GM20000 (cell line): Measurements from ENCODE around the gene ARFGEF2.
"Not testable (repeated sequence)": the region's sequence is repeated elsewhere in the genome, so short reads cannot be mapped to it uniquely, and the experiment has no call there.

ENCODE experiments used
- DNase-seq: peaks from one replicate; pipeline ENCODE4 v3.0.0; 2012; ENCODE audit warnings: low spot score
- TF ChIP-seq, protein P1 (sequence below): IDR thresholded peaks from 2 replicates; pipeline ENCODE4 v1.5.1; 2012; ENCODE audit warnings: mild to moderate bottlenecking, control low read depth; ENCODE audit errors: extremely low read depth, missing control alignments

The ARFGEF2 gene

DNA sequence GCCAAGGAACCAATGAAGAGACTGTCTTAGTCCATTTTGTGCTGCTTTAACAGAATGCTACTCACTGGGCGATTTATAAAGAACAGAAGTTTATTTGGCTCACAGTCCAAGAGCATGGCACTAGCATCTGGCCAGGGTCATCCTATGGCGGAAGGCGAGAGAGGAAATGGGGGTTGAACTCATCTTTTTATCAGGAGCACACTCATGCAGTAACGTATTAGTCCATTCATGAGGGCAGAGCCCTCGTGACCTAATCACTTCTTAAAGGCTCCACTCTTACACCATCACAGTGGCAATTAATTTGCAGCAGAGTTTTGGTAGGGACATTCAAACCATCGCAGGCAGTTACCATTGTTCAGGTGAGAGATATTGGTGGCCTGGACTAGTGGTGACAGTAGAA is 8.5 kb downstream of the ARFGEF2 start:
- no peak for DNase-seq
- TF ChIP-seq, protein P1, sequence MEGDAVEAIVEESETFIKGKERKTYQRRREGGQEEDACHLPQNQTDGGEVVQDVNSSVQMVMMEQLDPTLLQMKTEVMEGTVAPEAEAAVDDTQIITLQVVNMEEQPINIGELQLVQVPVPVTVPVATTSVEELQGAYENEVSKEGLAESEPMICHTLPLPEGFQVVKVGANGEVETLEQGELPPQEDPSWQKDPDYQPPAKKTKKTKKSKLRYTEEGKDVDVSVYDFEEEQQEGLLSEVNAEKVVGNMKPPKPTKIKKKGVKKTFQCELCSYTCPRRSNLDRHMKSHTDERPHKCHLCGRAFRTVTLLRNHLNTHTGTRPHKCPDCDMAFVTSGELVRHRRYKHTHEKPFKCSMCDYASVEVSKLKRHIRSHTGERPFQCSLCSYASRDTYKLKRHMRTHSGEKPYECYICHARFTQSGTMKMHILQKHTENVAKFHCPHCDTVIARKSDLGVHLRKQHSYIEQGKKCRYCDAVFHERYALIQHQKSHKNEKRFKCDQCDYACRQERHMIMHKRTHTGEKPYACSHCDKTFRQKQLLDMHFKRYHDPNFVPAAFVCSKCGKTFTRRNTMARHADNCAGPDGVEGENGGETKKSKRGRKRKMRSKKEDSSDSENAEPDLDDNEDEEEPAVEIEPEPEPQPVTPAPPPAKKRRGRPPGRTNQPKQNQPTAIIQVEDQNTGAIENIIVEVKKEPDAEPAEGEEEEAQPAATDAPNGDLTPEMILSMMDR: no peak

DNA sequence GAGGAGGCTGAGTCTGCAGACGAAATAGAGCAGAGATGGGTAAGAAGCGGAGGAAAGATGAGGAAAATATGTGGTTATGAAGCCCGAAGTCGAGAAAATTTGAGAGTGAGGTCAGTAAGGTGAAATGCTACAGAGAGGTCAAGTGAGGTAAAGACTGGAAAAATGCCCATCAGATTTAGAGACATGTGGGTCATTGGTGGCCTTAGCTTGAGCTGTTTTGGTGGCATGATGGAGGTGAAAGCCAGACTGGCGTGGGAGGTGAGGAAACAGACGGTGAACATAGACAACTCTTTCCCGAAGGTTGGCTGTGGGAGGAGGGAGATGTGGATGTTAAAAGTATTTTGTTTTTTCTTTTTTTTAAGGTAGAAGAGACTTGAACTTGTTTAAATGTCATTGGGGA is 9.4 kb downstream of the ARFGEF2 start:
- TF ChIP-seq, protein P1: no peak
- no peak for DNase-seq

DNA sequence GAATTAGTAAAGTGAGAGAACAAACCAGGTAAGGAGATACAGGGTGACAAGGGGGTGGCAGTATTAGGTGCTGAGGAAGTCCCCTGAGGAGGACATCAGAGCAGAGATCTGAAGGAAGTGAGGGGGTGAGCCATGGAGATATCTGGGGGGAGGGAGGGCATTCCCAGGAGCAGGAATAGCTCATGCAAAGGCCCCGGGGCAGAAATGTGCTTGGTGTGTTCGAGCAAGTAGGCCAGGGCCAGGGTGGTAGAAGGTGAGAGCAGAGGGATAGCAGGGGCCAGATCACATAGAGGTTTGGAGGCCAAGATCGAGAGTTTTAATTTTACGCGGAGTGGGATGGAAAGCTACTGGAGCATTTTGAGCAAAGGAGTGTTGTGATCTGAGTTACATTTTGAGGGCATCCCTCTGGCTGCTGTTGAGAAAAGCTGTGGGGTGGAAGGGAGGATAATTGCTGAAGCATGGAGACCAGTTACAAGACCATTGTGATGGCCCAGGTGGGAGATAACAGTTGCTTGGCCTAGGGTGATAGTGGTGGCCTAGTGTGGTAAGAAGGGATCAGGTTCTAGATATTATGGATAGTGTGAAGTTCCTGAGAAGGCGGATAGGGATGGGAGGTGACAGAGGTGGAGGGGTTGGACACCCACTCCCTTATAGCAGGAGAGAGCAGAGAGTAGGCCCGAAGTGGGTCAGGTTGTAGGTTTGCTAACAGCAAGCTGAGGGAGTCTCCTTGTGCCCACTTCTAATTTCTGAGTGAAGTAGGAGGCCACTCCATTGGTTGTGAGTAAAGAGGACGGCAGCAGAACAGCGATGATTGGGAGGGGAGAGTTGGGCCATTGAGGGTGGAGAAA is 10.2 kb downstream of the ARFGEF2 start:
- TF ChIP-seq, protein P1: no peak

DNA sequence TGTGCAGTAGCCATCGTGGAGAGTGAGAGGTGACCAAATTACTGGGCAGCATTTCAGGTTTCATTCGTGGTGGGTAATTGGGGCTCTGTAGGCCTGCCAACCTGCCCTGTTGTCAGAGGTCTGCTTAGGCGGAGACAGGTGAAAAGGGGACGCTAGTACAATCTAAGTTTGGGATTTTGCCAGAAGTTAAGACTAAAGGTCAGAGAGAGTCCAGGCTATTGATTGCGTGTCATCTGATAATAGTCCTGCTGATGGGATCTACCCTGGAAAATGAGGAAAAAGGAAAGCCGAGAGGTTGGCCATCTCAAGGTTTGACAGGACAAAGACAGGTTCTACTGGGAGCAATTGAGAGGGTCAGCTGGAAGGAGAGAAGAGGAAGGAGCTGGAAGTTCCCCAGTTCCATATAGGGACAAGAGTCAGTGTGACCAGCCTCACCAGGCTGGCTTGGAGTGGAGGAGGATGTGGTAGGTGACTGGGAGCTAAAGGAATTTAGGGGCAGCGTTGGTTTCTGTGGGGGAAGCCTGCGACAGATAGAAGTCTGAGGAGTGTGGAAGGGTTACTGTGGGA is 10.9 kb downstream of the ARFGEF2 start:
- DNase-seq: no peak
- TF ChIP-seq, protein P1: no peak

More for the DNA sequence above, 10.2 kb downstream of the ARFGEF2 start:
- no peak for DNase-seq

DNA sequence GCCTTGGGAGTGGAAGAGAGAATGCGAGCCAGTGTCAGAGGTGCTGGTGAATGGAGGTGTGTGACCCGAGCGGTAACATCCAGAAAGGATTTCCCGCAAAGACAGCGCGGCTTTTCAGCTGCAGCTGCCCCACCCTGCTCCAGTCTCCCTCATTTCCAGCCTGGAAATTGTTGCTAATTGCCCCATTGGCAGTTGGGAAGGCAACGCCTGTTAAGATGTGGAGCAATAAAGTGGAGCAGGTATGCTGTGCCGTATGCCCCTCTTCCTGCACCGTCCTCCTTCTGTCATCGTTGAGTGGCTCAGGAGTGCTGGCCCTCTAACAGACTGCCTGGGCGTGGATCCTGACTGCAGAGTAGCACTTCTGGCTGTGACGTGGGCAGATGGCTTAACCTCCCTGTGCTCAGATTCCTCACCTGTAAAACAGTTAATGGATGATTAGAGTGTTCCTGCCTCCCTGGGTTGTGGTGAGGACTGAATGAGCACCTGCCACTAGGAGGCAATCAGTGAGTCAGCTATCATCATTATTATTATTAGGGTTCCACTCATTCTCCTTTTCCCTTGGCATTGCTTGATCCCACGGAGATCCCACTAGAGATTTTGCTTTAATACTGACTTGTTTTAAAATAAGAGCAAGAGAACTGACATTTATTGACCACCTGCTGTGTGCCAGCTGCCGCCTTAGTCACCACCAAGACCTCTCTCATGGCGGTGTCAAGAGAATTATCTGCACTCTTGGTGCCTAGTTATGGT is 11.7 kb downstream of the ARFGEF2 start:
- TF ChIP-seq, protein P1: no peak
- DNase-seq: no peak

DNA sequence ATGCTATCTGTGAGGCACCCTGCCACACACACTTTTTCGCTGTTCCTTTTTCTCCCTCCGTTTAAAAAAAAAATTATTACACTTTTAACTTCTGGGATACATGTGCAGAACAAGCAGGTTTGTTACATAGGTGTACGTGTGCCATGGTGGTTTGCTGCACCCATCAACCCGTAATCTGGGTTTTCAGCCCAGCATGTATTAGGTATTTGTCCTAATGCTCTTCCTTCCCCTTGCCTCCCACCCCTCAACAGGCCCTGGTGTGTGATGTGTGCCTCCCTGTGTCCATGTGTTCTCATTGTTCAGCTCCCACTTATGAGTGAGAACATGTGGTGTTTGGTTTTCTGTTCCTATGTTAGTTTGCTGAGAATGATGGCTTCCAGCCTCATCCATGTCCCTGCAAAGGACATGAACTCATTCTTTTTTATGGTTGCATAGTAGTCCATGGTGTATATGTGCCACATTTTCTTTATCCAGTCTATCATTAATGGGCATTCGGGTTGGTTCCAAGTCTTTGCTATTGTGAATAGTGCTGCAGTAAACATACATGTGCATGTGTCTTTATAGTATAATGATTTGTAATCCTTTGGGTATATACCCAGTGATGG is 12.9 kb downstream of the ARFGEF2 start:
- not testable (repeated sequence) for DNase-seq

DNA sequence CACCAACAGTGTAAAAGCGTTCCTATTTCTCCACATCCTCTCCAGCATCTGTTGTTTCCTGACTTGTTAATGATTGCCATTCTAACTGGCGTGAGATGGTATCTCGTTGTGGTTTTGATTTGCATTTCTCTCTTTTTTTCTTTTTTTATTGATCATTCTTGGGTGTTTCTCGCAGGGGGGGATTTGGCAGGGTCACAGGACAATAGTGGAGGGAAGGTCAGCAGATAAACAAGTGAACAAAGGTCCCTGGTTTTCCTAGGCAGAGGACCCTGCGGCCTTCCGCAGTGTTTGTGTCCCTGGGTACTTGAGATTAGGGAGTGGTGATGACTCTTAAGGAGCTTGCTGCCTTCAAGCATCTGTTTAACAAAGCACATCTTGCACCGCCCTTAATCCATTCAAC is 13.5 kb downstream of the ARFGEF2 start:
- DNase-seq: not testable (repeated sequence)

DNA sequence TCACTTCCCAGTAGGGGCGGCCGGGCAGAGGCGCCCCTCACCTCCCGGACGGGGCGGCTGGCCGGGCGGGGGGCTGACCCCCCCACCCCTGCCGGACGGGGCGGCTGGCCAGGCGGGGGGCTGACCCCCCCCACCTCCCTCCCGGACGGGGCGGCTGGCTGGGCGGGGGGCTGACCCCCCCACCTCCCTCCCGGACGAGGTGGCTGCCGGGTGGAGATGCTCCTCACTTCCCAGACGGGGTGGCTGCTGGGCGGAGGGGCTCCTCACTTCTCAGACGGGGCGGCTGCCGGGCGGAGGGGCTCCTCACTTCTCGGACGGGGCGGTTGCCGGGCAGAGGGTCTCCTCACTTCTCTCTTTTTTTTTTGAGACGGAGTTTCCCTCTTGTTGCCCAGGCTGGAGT is 14.7 kb downstream of the ARFGEF2 start:
- DNase-seq: not testable (repeated sequence)
